CD4-positive, alpha-beta T cell treated with Interleukin-17A for 1 hour (primary cell): ENCODE results near the gene RABEP1.
"Not testable (repeated sequence)": the region's sequence is repeated elsewhere in the genome, so short reads cannot be mapped to it uniquely, and the experiment has no call there.

ENCODE experiments used
- DNase-seq: peaks from one replicate; pipeline ENCODE4 v3.0.0-alpha.2; 2020

RABEP1 gene

DNA sequence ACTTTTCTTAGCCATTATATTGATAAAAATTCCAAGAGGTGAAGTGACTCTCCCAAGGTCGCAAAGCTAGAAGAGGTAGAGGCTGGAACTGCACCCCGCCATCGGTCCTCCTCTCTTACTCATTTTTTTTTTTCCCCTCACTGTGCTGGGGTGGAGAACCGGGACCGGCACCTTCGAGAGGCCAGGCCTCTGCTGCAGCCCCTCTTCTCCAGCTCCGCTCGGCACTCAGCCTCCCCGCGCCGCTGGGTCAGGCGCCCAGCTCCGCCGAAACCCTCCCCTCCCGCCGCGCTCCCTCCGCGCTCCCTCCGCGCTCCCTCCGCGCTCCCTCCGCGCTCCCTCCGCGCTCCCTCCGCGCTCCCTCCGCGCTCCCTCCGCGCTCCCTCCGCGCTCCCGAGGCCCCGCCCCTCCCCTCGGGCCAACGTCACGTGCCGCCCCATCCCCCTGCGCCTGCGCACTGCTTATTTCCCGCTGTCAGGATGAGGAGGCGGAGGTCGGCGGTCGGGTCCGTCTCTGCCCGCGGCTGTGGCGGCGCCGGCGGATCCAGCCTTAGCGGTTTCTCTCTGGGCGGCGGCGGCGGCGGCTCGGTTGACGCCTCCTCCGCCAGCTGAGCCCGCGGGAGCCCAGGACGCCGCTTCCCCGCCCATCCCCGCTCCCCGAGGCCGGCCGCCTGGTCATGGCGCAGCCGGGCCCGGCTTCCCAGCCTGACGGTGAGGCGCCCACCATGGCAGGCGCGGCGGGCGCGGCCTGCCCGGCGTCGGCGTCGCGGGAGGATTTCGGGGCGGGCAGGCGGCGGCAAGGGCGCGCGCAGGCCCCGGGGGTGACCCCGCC is at the start of gene RABEP1:
Gene RABEP1 (plus strand): TSS at position 471 of the 828 bp plus-strand sequence. CDS start 203 bp downstream, at position 674.
- DNase-seq = peak; percentile 96

- not testable (repeated sequence) for DNase-seq
Observed at GRCh38 chr17:5233492-5233891, 48.6 kb upstream of the RABEP1 start.

- no peak for DNase-seq
Observed at GRCh38 chr17:5234645-5235576, 47.2 kb upstream of the RABEP1 start, which contains the start of gene SCIMP. Gene SCIMP (minus strand): TSS chr17:5234860. CDS start chr17:5234755, 105 bp downstream.

DNA sequence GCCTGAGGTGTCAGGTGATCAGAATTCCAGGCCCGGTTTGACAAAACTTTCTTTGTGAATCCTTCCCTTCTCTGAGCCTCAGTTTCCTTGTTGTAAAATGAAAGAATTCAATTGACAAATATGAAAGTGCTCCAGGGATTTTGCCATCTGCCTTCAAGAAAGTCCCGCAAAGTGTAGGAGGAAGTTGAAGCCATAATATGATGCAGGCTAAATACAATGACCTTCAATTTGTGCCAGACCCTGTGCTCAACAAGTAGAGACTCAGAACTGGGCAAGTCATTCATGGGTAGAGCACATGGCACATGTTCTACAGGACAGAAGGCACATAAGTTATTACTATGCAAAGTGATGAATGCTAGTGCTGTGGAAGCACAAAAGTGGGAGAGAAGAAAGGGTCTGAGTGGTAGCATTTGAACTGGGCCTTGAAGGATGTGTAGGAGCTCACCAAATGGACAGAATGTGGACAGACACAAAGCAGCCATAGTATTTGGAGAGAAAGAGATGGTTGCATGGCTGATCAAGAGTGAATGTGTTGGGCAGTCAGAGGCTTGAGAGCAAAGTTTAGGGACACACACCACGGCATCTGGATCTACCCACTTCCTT is 45.0 kb upstream of the RABEP1 start:
- DNase-seq = no peak

- peak; percentile 60 for DNase-seq
Observed at GRCh38 chr17:5237541-5238016, 44.5 kb upstream of the RABEP1 start.

GRCh38 chr17:5238333-5238732 is 43.8 kb upstream of the RABEP1 start:
- DNase-seq = no peak

DNA sequence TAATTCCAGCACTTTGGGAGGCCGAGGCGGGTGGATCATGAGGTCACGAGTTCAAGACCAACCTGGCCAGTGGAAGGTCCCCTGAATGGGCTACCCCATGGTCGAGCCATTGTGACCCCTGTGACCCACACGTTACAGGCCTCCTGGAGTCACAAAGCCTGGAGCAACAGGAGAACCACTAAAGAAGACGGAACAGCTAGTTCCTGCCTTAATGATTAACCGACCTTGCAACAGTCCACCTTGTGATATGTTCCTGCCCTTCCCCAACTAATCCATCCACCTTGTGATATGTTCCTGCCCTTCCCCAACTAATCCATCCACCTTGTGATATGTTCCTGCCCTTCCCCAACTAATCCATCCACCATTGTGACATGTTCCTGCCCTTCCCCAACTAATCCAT is 42.3 kb upstream of the RABEP1 start:
- not testable (repeated sequence) for DNase-seq

- peak; percentile 67 for DNase-seq
Observed at GRCh38 chr17:5241861-5242671, 40.0 kb upstream of the RABEP1 start.

DNA sequence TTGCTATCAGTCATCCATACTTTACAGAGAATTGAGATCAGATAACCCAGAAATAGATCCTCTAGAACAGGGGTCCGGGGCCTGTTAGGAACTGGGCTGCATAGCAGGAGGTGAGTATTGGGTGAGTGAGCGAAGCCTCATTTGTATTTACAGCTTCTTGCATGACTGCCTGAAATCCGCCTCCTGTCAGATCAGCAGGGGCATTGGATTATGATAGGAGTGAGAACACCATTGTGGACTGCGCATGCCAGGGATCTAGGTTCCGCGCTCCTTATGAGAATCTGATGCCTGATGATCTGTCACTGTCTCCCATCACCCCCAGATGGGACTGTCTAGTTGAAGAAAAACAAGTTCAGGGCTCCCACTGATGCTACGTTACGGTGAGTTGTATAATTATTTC is 34.5 kb upstream of the RABEP1 start:
- no peak for DNase-seq

- no peak for DNase-seq
Observed at GRCh38 chr17:5248821-5249479, 33.1 kb upstream of the RABEP1 start.

GRCh38 chr17:5249615-5250014 is 32.5 kb upstream of the RABEP1 start:
- DNase-seq = peak; percentile 85

- DNase-seq = no peak
Observed at GRCh38 chr17:5254414-5254813, 27.7 kb upstream of the RABEP1 start.

- no peak for DNase-seq
Observed at GRCh38 chr17:5254903-5255521, 27.1 kb upstream of the RABEP1 start.

DNA sequence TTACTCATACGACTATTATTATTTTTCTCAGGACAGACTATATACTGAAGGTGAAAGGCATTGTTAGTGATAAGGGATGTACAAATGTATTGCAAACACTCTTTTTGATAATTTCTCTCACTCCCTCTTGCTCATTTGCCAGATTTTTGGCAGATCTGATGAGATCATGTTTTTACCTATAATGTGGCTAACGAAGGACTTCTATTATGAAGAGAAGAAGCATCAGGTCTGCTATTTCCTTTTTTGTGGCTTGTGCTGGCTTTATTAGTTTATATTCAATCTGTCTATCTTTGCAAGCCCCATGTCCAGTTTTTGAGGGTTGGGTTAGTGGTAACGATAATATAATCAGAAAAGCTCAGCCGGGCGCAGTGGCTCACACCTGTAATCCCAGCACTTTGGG is 25.0 kb upstream of the RABEP1 start:
- no peak for DNase-seq

GRCh38 chr17:5260542-5260941 is 21.5 kb upstream of the RABEP1 start:
- no peak for DNase-seq

DNA sequence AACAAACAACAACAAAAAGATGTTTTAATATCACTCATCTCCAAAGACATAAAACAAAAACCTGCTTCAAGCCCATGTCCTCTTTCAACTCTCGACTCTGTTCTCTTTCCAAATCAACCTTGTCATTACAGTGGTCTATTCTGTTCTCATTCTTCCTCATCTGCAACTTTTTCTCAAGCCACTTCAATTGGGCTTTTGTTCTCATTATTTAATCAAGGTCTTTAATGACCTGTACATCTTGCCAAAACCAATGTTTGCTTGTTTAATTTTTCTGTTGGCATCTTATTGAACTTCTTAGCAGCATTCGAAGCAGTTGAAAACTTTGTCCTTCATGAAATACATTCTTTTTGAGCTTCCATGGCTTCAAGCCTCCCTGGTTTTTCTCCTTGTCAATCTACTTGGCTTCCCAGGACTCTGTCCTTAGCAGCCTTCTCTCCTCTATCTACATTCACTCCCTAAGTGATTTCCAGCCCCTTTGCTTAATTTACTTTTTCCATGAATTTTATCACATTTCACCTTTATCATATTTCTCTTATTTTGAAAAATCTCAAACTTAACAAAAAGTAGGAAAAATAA is 19.6 kb upstream of the RABEP1 start:
- no peak for DNase-seq

- DNase-seq = no peak
Observed at GRCh38 chr17:5263441-5263840, 18.6 kb upstream of the RABEP1 start.

GRCh38 chr17:5264893-5265292 is 17.2 kb upstream of the RABEP1 start:
- no peak for DNase-seq

GRCh38 chr17:5269241-5269960 is 12.7 kb upstream of the RABEP1 start:
- DNase-seq = no peak

- DNase-seq = no peak
Observed at GRCh38 chr17:5272322-5272721, 9.8 kb upstream of the RABEP1 start.
